NB4 (cell line): ENCODE data around the gene SPEN.

Experiments
- POLR2A ChIP-seq: IDR thresholded peaks from 2 replicates; pipeline ENCODE4 v1.6.1; 2011; ENCODE audit warnings: mild to moderate bottlenecking; ENCODE audit not compliant: insufficient read length; ENCODE audit errors: extremely low read depth
- TF ChIP-seq, protein P1 (sequence below): IDR thresholded peaks from one replicate; pipeline ENCODE4 v1.5.1; 2012; ENCODE audit warnings: low read depth, low read length

DNA sequence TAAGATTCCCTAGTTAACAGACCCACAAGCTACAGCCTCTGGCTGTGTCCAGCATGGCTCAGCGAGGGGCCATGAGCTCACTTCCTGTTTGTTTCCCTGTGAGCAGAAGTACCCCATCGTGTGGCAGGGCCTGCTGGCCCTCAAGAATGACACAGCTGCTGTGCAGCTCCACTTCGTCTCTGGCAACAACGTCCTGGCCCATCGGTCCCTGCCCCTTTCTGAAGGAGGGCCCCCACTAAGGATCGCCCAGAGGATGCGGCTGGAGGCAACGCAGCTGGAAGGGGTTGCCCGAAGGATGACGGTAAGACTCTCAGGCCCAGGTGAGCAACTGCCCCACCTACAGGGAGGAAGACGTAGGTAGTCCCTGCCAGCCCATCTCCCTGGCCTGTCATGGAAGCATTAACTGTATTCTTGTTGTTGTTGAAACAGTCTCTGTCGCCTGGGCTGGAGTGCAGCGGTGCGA lies 90.2 kb downstream of the SPEN start:
- TF ChIP-seq, protein P1, sequence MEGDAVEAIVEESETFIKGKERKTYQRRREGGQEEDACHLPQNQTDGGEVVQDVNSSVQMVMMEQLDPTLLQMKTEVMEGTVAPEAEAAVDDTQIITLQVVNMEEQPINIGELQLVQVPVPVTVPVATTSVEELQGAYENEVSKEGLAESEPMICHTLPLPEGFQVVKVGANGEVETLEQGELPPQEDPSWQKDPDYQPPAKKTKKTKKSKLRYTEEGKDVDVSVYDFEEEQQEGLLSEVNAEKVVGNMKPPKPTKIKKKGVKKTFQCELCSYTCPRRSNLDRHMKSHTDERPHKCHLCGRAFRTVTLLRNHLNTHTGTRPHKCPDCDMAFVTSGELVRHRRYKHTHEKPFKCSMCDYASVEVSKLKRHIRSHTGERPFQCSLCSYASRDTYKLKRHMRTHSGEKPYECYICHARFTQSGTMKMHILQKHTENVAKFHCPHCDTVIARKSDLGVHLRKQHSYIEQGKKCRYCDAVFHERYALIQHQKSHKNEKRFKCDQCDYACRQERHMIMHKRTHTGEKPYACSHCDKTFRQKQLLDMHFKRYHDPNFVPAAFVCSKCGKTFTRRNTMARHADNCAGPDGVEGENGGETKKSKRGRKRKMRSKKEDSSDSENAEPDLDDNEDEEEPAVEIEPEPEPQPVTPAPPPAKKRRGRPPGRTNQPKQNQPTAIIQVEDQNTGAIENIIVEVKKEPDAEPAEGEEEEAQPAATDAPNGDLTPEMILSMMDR = no peak
- no peak for TF ChIP-seq POLR2A
